Right kidney (tissue), 1 donor: ENCODE measurements around the gene ARGLU1.

ENCODE experiments used
- DNase-seq: peaks from one replicate; pipeline ENCODE4 v3.0.0-alpha.2; 2016

Gene ARGLU1

DNA sequence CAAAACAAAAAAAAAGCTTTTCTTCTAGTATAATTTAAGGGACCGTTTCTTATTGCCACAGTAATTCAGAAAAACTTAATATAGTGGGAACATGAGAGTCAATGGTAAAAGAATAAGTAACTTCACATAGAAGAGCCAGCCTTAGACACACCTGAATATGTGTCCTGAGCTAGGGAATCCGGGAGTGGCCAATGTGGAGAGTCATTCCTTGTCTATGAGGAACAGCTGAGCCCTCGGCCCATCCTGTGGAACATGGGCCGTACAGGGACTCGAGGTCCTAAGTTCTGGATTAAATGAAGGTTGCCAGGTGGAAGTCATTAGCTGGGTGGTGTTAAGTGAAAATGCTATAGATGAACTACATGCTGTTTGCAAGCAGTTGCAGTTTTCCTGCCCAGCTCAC is 64.7 kb downstream of the ARGLU1 start:
- DNase-seq, result no peak

DNA sequence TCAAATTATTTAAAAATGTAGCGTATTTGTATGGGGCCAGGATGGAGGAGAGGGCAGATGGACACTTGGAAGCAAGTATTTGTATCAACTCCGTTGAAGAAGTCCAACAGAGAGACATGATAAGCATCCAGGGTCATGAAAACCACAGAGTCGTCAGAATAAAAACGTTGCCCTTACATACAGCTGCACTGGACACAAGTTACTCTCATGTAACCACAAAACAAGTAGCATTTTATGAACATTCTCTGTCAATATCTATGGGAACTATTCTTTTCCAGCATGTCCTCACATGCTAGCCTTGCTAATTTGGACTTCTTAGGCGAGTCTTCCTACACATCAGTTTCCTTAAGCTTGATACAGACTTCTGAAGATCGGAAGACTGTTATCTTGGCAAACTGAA is 67.5 kb downstream of the ARGLU1 start:
- no peak for DNase-seq

DNA sequence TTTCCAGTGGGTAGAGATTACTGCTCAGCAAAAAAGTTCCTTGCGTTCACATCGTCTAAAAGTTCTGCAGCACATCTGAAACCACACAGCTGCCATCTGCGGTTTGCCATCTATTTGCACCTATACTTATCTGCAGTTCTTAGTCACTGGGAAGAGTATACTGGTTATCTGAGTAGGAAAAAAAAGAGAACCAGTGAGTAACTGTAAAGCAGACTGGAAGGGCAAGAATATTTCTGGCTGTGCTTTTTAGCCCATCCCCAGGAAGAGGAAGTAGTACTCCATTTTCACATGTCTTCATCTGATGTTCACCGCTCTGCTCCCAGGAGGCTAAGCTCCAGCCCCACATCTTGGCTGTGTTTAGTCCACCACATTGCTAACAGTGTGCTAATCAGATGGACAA is 68.0 kb downstream of the ARGLU1 start:
- no peak for DNase-seq

DNA sequence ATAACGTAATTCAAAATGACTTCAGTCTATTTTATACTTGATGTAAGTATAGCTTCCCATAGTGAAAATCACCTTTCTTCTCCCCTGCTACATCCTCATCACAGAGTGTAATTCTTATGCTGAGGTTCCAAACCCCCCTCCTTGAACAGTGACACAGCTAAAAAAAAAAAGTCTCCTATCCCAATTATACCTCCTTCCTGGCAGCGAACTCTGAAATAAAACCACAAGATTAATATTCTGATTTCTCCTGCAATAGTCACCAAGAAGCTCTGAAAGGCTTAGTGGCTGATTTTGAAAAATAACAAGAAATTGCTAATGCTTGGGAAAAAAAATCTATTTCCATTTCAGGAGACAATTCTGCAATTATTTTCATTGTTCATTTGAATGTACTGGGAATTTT is 68.8 kb downstream of the ARGLU1 start:
- DNase-seq, result no peak

DNA sequence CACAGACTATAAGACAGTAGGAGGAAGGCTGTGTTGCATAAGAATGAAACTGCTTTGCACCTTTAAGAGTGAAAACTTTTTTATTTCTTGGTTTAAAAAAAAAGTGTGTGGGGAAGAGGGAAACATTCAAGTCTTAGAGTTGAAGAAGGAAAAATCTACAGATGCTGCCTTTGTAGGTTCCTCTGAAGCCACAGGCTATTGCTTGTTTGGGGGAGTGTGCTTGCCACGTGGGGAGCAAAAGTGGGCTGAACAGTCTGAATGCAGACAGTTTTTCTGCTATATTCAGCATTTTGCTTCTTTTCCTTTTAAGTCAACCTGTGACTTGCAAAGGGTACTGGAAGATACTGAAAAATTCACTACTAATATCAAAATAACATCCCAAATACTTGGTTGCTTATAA is 69.4 kb downstream of the ARGLU1 start:
- DNase-seq, result no peak

DNA sequence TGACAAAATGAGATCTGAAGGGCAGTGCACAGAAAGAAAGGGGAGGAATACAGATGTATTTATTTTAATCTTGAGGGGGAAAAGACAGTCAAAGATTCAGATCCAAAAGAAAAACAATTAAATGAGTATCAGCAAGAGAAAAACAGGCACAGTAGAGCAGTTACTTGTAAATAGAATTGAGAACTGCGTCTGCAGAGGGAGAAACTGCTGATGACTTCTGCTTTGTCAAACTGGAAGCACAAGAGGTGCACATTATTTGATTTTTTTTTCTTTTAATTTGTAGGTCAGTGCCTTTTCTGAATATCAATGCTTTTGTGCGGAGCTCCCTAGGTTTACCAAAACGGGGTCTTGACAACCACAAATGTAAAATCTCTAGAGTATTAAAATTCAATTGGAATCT is 69.8 kb downstream of the ARGLU1 start:
- no peak for DNase-seq

DNA sequence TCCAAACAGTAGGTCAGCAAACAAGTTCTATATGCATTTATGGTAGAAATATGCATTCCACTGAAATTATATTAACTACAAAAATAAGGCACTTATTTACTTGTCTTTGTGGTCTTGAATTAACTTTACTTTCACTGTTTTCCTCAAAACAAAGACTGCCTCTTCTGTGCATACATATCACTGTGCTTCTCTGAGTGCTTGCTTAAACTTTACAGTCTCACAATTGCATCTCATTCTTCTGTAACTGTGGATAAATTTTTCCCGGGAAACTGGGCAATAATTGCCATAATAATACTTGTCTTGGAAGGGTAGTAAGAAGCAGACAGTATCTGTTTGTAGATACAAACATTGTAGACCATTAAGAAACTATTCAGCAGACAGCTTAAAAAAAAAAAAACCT is 70.9 kb downstream of the ARGLU1 start:
- DNase-seq, result no peak

DNA sequence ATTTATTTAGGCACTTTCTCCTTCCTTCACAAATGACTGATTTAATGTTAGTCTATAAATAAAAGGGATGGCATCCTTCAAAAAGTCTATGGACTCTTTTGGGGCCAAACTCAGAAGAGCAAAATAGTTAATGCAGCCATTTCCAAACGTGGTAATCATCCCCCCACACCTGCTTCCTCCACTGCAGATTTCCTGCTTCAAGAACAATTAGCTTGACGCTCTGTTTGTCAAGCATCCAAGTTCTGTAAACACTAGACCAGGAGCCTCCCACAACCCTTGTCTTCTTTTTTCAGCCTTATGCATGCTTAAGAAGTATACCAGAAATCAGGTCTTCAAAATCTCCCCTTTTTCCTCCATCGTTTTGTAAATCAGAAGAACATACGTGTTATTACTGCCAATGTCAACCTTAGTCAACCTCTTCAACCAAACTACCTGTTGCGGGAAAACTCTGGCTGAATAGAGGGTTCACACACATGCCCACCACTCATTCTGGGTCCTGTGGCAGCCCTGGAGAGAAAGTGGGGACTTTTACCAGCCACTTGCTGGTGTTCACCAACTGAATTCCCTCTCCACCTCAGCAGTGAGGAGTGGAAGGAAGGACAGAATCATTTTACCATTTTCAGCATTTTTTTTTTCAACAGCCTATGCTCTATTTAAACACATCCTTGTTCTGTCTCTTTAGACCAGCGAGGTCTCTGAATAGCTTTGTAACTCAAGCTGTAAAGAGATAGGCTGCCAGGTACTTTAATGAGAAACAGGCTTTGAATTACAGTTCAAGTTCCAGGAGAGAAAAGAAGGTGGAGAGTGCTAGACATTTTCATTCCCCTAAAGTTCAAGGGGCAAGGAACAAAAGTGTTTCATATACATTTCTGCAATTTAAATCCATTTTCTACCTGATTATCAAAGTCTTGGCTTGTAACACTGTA is 71.6 kb downstream of the ARGLU1 start:
- no peak for DNase-seq

DNA sequence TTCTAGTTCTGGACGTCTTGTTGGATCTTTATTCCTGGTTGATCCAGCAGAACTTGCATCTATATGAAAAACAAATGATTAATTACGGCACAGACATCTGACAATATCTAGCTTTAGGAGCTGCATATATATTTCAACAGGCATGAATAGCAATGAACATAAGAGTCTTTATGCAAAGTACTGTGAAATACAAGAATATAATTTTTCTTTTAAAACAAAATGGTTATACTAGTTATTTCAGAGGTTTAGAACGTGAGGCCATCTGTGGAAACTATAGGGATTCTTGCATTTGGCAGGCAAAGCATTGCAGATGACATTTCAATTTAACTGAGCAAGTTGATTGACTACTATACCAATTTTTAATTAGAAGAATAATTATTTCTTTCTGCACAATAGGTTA is 73.0 kb downstream of the ARGLU1 start:
- no peak for DNase-seq

DNA sequence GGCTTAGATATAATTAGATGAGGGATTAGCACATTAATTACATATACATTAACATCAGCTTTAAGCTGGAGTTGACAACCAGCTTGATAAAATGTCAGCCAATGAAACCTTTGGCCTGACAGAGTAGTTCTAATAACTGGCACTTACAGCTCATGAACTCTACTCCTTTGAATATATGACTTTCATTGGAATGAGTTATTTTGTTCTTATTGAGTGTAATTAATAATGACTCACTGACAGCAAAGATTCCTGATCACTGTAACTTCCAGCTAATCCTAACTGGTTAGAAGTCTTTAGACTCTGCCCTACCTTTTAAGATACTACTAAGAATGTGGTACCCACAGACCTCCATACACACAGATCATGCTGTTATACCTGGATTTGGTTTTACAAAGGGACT is 73.4 kb downstream of the ARGLU1 start:
- no peak for DNase-seq

DNA sequence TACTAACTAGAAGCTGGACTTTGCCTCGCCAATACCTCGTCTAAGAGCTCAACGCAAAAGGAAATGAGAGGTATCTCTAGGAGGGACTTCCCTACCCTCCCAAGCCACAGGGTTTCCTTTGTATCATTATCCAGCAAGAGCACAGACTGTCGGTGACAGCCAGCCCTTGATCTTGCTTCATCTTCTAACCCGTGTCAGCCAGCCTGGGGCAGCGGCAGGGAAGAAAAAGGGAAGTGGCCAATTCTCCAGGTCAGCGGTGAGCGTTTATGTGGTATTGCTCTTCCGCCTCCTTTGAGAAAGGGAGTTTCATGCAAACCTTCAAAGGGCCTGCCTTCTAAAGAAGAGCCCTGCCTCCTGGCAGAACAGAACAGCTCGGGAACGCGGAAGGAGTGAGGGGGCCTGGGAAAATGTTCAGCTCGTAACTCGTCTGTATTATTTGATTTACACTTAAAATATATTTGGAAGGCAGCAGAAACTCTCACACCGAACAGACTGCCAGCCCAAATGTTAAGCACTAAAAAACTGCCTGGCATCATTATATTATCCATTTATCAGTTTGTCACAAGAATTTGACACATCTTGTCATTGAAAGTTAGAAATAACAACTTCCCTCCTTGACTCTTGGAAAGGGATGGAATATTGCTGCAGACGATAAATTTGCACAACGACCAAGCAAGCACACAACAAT is 74.3 kb downstream of the ARGLU1 start:
- DNase-seq, result no peak

DNA sequence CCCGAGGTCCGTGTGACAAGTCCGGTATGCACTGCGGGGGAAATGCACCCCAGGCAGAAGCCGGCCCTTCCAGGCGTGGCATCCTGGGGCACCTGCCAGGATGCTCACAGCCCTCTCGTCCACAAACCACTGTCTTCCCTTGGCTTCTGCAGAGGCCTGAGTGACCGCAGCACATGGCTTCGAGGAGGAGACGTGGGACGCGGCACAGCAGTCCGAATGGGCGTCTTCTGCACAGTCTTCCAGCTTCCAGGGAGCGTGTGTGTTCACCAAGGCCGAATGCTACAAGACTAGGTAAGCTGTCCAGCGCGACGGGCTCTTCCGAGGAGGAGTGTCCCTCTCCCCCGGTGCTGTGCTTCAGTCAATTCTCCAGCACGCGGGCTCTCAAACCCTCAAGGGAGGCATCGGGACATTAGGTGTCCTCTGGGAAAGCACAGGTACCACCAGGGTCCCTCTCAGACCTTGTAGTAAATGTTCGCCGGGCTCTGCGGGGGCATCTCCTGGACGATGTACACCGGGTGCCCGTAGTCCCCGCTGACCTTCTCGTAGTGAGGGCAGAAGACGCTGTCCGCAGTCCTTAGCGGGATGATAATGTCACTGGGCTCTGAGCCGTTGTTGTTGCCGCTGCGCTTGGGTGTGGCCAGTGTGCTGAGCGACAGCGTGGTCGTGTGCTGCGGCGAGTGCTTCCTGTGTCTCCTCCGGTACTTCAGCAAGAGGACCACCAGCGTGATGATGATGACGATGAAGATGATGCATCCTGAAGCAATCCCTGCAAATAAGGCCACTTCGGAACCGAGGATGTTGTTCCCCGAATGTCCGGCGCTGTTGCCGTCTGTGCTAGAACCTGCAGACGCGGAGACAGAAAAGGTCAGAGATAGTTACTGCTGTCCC is 75.1 kb downstream of the ARGLU1 start:
- no peak for DNase-seq

DNA sequence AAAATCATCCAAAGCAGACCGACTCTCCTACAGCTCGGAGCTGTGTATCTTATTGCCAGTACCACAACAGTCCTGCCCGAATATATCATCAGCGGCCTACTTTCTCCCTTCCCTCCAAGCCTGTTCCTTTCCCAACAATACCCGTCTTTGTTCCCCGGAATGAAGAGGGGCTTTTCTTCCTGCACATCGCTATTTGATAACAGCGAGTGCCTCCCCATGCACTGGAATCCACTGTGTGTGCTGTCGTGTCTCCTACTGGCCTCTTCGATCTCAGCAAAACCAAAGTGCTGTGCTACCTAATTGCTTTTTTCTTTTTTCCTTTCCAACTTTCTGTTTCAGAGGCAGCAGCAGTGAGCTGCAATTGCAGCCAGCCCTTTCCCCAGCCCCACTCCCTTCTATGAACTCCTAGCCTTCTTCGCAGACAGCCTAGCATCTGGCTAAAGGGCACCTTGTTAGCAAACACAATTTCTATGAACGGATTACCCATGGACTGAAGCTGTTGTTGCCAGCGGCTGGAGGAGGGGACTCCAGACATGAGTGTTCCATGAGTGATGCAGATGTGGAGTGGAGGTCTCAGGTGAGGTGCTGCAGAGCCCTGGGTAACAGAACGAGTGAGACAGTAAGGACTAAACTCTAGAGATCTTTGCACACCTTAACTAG is 75.9 kb downstream of the ARGLU1 start:
- DNase-seq, result no peak
